K562 (cell line): Measurements from ENCODE around the gene HNRNPH1. TPM values are rescaled to one million over a fixed set of nuclear protein-coding genes. Genes with fewer than 3 reads are reported as not detected.
A peak's percentile ranks its signal among the peaks of the same experiment; 100 is the strongest.

Experiments used
- ATAC-seq: fragments of 200-7000 bp; cut with Tn5 transposase; 3 replicates; pipeline ENCODE4 v1.9.1; 2020; ENCODE audit warnings: moderate library complexity
- BruUV-seq: library from RNA; stranded (reverse); fragments of 400-500 nt; replicated peaks from 2 replicates; lab custom pipeline; 2021; lab: Mats Ljungman, UMichigan
- CTCF ChIA-PET: fragments of 300-600 bp; formaldehyde crosslinking; extraction: SDS; loops from one replicate; lab custom pipeline; 2021; ENCODE audit warnings: low intra/inter-chr PET ratio; lab: Yijun Ruan, JAX
- POLR2A ChIA-PET: fragments of 300-600, 350-650 bp; sonication (Branson Sonifier 250); formaldehyde crosslinking; extraction: SDS; loops from one replicate; lab custom pipeline; 2021; ENCODE audit warnings: antibody characterized with exemption, inconsistent platforms; lab: Yijun Ruan, JAX
- DNase-seq, 4 experiments: peaks; one replicate each; pipeline versions ENCODE4 v3.0.0 to v3.0.0-alpha.2; 2011 to 2018; ENCODE audit warnings: low spot score in 3 of 4, mixed read lengths in 3 of 4; ENCODE audit errors: extremely low read depth in 1 of 4
- FAIRE-seq: peaks from 2 replicates; lab custom pipeline; 2011; peaks lifted over from hg19 to GRCh38; lab: Jason Lieb, UNC
- H2AFZ ChIP-seq: 2 replicates; pipeline ENCODE4 v1.6.0; 2011; ENCODE audit warnings: low read depth, low read length, control low read depth, inconsistent platforms
- H3K27ac ChIP-seq: fragments of 200-600 bp; 3 replicates; pipeline ENCODE4 v1.8.0; 2011; ENCODE audit warnings: low read depth, mild to moderate bottlenecking, control low read depth, inconsistent platforms, low read length, moderate library complexity, mixed read lengths; ENCODE audit errors: extremely low read depth
- H3K27me3 ChIP-seq, 2 experiments: fragments of 300-600 bp in 1 of 2; 2 replicates in 1 of 2; 3 replicates in 1 of 2; pipeline versions ENCODE4 v1.6.0 to v1.8.0; 2011; ENCODE audit warnings: inconsistent platforms in 2 of 2, low read length in 2 of 2, mild to moderate bottlenecking in 1 of 2, mixed read lengths in 1 of 2, moderate library complexity in 1 of 2; ENCODE audit not compliant: control insufficient read depth in 2 of 2, insufficient read depth in 2 of 2
- H3K36me3 ChIP-seq: fragments of 300-600 bp; 3 replicates; pipeline ENCODE4 v1.8.0; 2011; ENCODE audit warnings: mild to moderate bottlenecking, low read length, inconsistent platforms; ENCODE audit not compliant: control insufficient read depth, insufficient read depth
- H3K4me1 ChIP-seq, 2 experiments: fragments of 200-600 bp in 1 of 2; replicated peaks in 1 of 2; 2 replicates in 1 of 2; 3 replicates in 1 of 2; pipeline versions ENCODE4 v1.5.1 to v1.8.0; 2011; ENCODE audit warnings: inconsistent platforms in 2 of 2, low read length in 2 of 2, mild to moderate bottlenecking in 1 of 2, mixed read lengths in 1 of 2, moderate library complexity in 1 of 2; ENCODE audit not compliant: control insufficient read depth in 2 of 2, insufficient read depth in 2 of 2
- H3K4me2 ChIP-seq: 2 replicates; pipeline ENCODE4 v1.6.1; 2011; ENCODE audit warnings: low read length, control low read depth, inconsistent platforms, mixed read lengths; ENCODE audit not compliant: insufficient read depth
- H3K4me3 ChIP-seq: fragments of 200-600 bp; sonication (generic), shearing (Covaris generic); 2 replicates; pipeline ENCODE4 v1.5.1; 2016; ENCODE audit warnings: control low read depth, inconsistent platforms
- H3K79me2 ChIP-seq: fragments of 200-600 bp; 3 replicates; pipeline ENCODE4 v1.8.0; 2011; ENCODE audit warnings: low read length, inconsistent platforms; ENCODE audit not compliant: control insufficient read depth, insufficient read depth
- H3K9ac ChIP-seq, 2 experiments: 2 replicates each; pipeline versions ENCODE4 v1.6.0 to v1.6.1; 2011; ENCODE audit warnings: low read depth in 2 of 2, low read length in 2 of 2, control low read depth in 1 of 2, inconsistent platforms in 1 of 2, mild to moderate bottlenecking in 1 of 2, mixed read lengths in 1 of 2; ENCODE audit not compliant: insufficient read depth in 1 of 2
- H3K9me1 ChIP-seq: one replicate; pipeline ENCODE4 v1.6.0; 2011; ENCODE audit warnings: inconsistent platforms, mild to moderate bottlenecking, low read length, moderate library complexity; ENCODE audit not compliant: control insufficient read depth, insufficient read depth
- H3K9me3 ChIP-seq: replicated peaks from 2 replicates; pipeline ENCODE4 v1.5.1; 2011; ENCODE audit warnings: low read depth, low read length, inconsistent platforms; ENCODE audit not compliant: control insufficient read depth, insufficient read depth
- H4K20me1 ChIP-seq: replicated peaks from 2 replicates; pipeline ENCODE4 v1.6.1; 2011; ENCODE audit warnings: low read length, inconsistent platforms, mixed read lengths; ENCODE audit not compliant: control insufficient read depth, insufficient read depth
- HDAC2 ChIP-seq: fragments of 450-650 bp; IDR thresholded peaks from 2 replicates; pipeline ENCODE4 v1.6.1; 2016; ENCODE audit warnings: mild to moderate bottlenecking
- POLR2A ChIP-seq: fragments of 450-650 bp; conservative IDR thresholded peaks from 2 replicates; pipeline ENCODE4 v1.6.1; 2016
- POLR2AphosphoS5 ChIP-seq: IDR thresholded peaks from 2 replicates; pipeline ENCODE4 v1.6.1; 2011; ENCODE audit warnings: mild to moderate bottlenecking, low read depth, low read length, moderate library complexity; ENCODE audit not compliant: control insufficient read depth, insufficient read depth
- POLR2G ChIP-seq: fragments of 200-400 bp; formaldehyde crosslinking; IDR thresholded peaks from 2 replicates; pipeline ENCODE4 v1.6.1; 2017; ENCODE audit warnings: low read depth, mild to moderate bottlenecking, antibody characterized with exemption, low read length, moderate library complexity
- RBFOX2 ChIP-seq: fragments of 200-400 bp; formaldehyde crosslinking; IDR thresholded peaks from 2 replicates; pipeline ENCODE4 v1.6.1; 2017; ENCODE audit warnings: low read depth, mild to moderate bottlenecking, low read length, moderate library complexity
- TEAD1 ChIP-seq, 2 experiments: fragments of 450-650 bp in 1 of 2; sonication (generic) in 1 of 2; formaldehyde crosslinking; IDR thresholded peaks; 2 replicates each; pipeline versions ENCODE4 v1.4.0 to v1.8.0; 2020 to 2022; ENCODE audit warnings: mild to moderate bottlenecking in 2 of 2, missing genetic modification reagents in 1 of 2
- WGBS: fragments of 100-300 bp; shearing (Covaris generic); methylation state at CpG from one replicate; pipeline ENCODE4 v1.1.6; 2016; ENCODE audit warnings: low coverage, mixed read lengths; ENCODE audit not compliant: insufficient coverage; ENCODE audit errors: missing lambda C conversion rate; 5-methylcytosine and 5-hydroxymethylcytosine counted together
- in situ Hi-C: fragments of 300-500 bp; cut with MboI; formaldehyde crosslinking; loops from 4 replicates; pipeline ENCODE4 v1.15.0; 2018; ENCODE audit warnings: inconsistent platforms, mixed read lengths
- intact Hi-C: fragments of 100-400 bp; cut with micrococcal nuclease; formaldehyde crosslinking; loops from 2 replicates; pipeline ENCODE4 v1.14.2; 2022
- polyA plus RNA-seq, 8 experiments: library from polyadenylated mRNA; depleted of rRNA in 4 of 8; stranded (reverse) in 5 of 8; unstranded in 3 of 8; fragments of >200 nt; fragmentation: Nextera tagmentation in 2 of 8; fragmentation: Illumina TruSeq in 1 of 8; extraction: Ambion mirVana in 2 of 8; extraction: Trizol in 1 of 8; gene quantifications; 2 replicates each; pipeline versions ENCODE4 v1.2.1 to v1.2.3, GENCODE V29; 2011 to 2014; ENCODE audit warnings: inconsistent platforms in 1 of 8, missing spikeins in 1 of 8
- total RNA-seq, 7 experiments: library from RNA; depleted of rRNA in 6 of 7; stranded (reverse); fragments of >200 nt in 6 of 7; fragmentation: Illumina TruSeq in 2 of 7; extraction: Trizol in 2 of 7; gene quantifications; 2 replicates each; pipeline versions ENCODE4 v1.2.1 to v1.2.3, GENCODE V29; 2011 to 2021; ENCODE audit warnings: low replicate concordance in 1 of 7
- TF ChIP-seq, protein P1 (sequence below): fragments of 150-350 bp; conservative IDR thresholded peaks from 2 replicates; pipeline ENCODE4 v1.6.1; 2014; ENCODE audit warnings: low read length

The HNRNPH1 gene
- total and polyA plus RNA-seq, 9 of the 15 experiments (the other 6 are each of a cell fraction or from before 2014, with no cell fraction given): 103 to 656 (median 561) TPM

- DNase-seq (peak in 1 of 4 experiments; percentile 5), FAIRE-seq (no peak), ATAC-seq (0 out of 3 replicates have a peak, but pooled peaks have one; percentile 1)
- H3K36me3 ChIP-seq: peaks cover 98% of the 10 kb centered on the region
- intact Hi-C loops: no loop called here
- TF ChIP-seq TEAD1 (CRISPR knock-in tag; IDR thresholded peaks at IDR 0.05): 0 out of 4 replicates have a peak, but pooled peaks of 1 of the 2 experiments have one; percentile 3
- peak; percentile 25; the same call in 1 of the 2 replicates for TF ChIP-seq POLR2A
- TF ChIP-seq POLR2G: peak; percentile 10; the same call in 1 of the 2 replicates
- peak; percentile 46 for TF ChIP-seq RBFOX2
- no peak for TF ChIP-seq HDAC2
- TF ChIP-seq, protein P1, sequence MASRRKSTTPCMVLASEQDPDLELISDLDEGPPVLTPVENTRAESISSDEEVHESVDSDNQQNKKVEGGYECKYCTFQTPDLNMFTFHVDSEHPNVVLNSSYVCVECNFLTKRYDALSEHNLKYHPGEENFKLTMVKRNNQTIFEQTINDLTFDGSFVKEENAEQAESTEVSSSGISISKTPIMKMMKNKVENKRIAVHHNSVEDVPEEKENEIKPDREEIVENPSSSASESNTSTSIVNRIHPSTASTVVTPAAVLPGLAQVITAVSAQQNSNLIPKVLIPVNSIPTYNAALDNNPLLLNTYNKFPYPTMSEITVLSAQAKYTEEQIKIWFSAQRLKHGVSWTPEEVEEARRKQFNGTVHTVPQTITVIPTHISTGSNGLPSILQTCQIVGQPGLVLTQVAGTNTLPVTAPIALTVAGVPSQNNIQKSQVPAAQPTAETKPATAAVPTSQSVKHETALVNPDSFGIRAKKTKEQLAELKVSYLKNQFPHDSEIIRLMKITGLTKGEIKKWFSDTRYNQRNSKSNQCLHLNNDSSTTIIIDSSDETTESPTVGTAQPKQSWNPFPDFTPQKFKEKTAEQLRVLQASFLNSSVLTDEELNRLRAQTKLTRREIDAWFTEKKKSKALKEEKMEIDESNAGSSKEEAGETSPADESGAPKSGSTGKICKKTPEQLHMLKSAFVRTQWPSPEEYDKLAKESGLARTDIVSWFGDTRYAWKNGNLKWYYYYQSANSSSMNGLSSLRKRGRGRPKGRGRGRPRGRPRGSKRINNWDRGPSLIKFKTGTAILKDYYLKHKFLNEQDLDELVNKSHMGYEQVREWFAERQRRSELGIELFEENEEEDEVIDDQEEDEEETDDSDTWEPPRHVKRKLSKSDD: no peak
- TF ChIP-seq POLR2AphosphoS5: 0 out of 2 replicates have a peak, but pooled peaks have one; percentile 21
- no peak overlapping the region for H2AFZ ChIP-seq
- H3K9ac ChIP-seq: no peak overlapping the region
- peaks cover 20 to 57% of the 10 kb centered on the region in 2 experiments for H3K4me1 ChIP-seq
- H3K9me1 ChIP-seq: no peaks in the 10 kb centered on the region
- 77% methylated on average over 9 of the region's 9 CpGs for WGBS
- no peak overlapping the region for H3K4me3 ChIP-seq
- no peaks in the 10 kb centered on the region for H3K27me3 ChIP-seq
- peaks cover 64% of the 10 kb centered on the region for H4K20me1 ChIP-seq
- in situ Hi-C loops: no loop called here
- peaks cover 68% of the 10 kb centered on the region for H3K79me2 ChIP-seq
- no peak overlapping the region for H3K27ac ChIP-seq
- no peak overlapping the region for H3K4me2 ChIP-seq
- CTCF ChIA-PET: no interaction called here
- no peaks in the 10 kb centered on the region for H3K9me3 ChIP-seq
- POLR2A ChIA-PET: interaction anchor here (0.6 to 2.6 kb wide), 5 partner anchors 9 to 138 kb away, joined by 3 to 15 read pairs (median 3); no protein-coding TSS in a partner anchor
- no TSS peak for BruUV-seq
These were observed 7.4 kb downstream of the HNRNPH1 start for GRCh38 chr5:179616002-179616594.
